ENCODE data around the gene LCN10. TPM values are rescaled to one million over a fixed set of nuclear protein-coding genes. Genes with fewer than 3 reads are reported as not detected.
A peak's percentile ranks its signal among the peaks of the same experiment; 100 is the strongest.

Gene LCN10
- total RNA-seq, 1 experiment from 2014 or later, result 1.5 TPM

- Mint-ChIP-seq H3K27ac (no peak overlapping the region), H3K27me3 (ENCODE audit: low read depth) (peaks cover 57% of the 10 kb centered on the region), H3K4me1 (no peaks in the 10 kb centered on the region), H3K9me3 (peaks cover 13% of the 10 kb centered on the region in 2 experiments), H3K36me3 (ENCODE audit: insufficient read depth in 1 of 3, low read depth in 3 of 3) (no peaks in the 10 kb centered on the region; a peak in 1 of 7 replicates), H3K4me3 (no peak overlapping the region)
- no peak overlapping the region for H4K91ac ChIP-seq (ENCODE audit: insufficient read length, low read depth, low read length)
- H3K4ac ChIP-seq (ENCODE audit: low read depth, low read length), result no peak overlapping the region
- 0 out of 3 replicates have a peak, but pooled peaks have one; percentile 20 for TF ChIP-seq CTCF (conservative IDR thresholded peaks at IDR 0.05)
- no peak overlapping the region for H3K23ac ChIP-seq (ENCODE audit: insufficient read length, low read depth, low read length)
- WGBS (ENCODE audit: extremely low coverage, insufficient read length, low lambda C conversion rate), result no CpG with 5 or more reads among the region's 5 CpGs
- no peak overlapping the region for H2AFZ ChIP-seq (ENCODE audit: low read length)
- no peak overlapping the region for H2BK20ac ChIP-seq (ENCODE audit: low read depth, low read length, poor library complexity, severe bottlenecking)
- H4K5ac ChIP-seq (ENCODE audit: insufficient read length, low read depth, low read length), result no peak overlapping the region
- H3T11ph ChIP-seq (ENCODE audit: low read length), result no peak overlapping the region
- H2BK120ac ChIP-seq (ENCODE audit: low read depth, low read length, poor library complexity, severe bottlenecking), result no peak overlapping the region
- H2AK5ac ChIP-seq (ENCODE audit: insufficient read length, low read length), result no peak overlapping the region
- no peak overlapping the region for H3K18ac ChIP-seq (ENCODE audit: insufficient read length, low read depth, low read length)
- no peaks in the 10 kb centered on the region for H3K79me1 ChIP-seq (ENCODE audit: insufficient read depth, low read depth, low read length, poor library complexity, severe bottlenecking)
- no peak overlapping the region for H3K56ac ChIP-seq (ENCODE audit: insufficient read length, low read depth, low read length)
- no peak overlapping the region for H3K4me2 ChIP-seq (ENCODE audit: insufficient read depth, insufficient read length, low read length)
- H3K79me2 ChIP-seq (ENCODE audit: insufficient read depth, low read length), result no peaks in the 10 kb centered on the region
- H2BK5ac ChIP-seq (ENCODE audit: insufficient read length, low read length), result no peak overlapping the region
- no peak overlapping the region for H4K8ac ChIP-seq (replicated peaks; ENCODE audit: insufficient read length, low read depth, low read length)
- no peak overlapping the region for H2BK12ac ChIP-seq (ENCODE audit: insufficient read length, low read depth, low read length)
- DNase-seq, result no peak
- no peak overlapping the region for H3K27ac ChIP-seq (ENCODE audit: insufficient read length, low read depth, low read length)
- H3K27me3 ChIP-seq (ENCODE audit: insufficient read depth, low read length), result no peaks in the 10 kb centered on the region; the same call in 1 of the 2 replicates
- no peaks in the 10 kb centered on the region for H3K9me3 ChIP-seq (ENCODE audit: control insufficient read depth, low read depth, low read length)
- no peak overlapping the region for H2BK15ac ChIP-seq (ENCODE audit: low read depth, low read length)
- no peak overlapping the region for H3K14ac ChIP-seq (ENCODE audit: insufficient read depth, low read length)
- H4K20me1 ChIP-seq (ENCODE audit: control insufficient read depth, insufficient read depth, insufficient read length), result no peaks in the 10 kb centered on the region
- no peaks in the 10 kb centered on the region for H3K4me1 ChIP-seq (ENCODE audit: insufficient read depth, low read length)
- H3K9ac ChIP-seq (ENCODE audit: extremely low read depth, insufficient read length, low read length), result no peak overlapping the region
- H3K23me2 ChIP-seq (ENCODE audit: insufficient read length, low read depth, low read length, poor library complexity, severe bottlenecking), result no peaks in the 10 kb centered on the region
These were observed 37.1 kb upstream of the LCN10 start for GRCh38 chr9:136779808-136780207.
